Measurements from ENCODE around the gene MPI. TPM values are rescaled to one million over a fixed set of nuclear protein-coding genes. Genes with fewer than 3 reads are reported as not detected.

MPI gene
- total RNA-seq, result 57.3 and 64.3 TPM in 2 replicates

DNA sequence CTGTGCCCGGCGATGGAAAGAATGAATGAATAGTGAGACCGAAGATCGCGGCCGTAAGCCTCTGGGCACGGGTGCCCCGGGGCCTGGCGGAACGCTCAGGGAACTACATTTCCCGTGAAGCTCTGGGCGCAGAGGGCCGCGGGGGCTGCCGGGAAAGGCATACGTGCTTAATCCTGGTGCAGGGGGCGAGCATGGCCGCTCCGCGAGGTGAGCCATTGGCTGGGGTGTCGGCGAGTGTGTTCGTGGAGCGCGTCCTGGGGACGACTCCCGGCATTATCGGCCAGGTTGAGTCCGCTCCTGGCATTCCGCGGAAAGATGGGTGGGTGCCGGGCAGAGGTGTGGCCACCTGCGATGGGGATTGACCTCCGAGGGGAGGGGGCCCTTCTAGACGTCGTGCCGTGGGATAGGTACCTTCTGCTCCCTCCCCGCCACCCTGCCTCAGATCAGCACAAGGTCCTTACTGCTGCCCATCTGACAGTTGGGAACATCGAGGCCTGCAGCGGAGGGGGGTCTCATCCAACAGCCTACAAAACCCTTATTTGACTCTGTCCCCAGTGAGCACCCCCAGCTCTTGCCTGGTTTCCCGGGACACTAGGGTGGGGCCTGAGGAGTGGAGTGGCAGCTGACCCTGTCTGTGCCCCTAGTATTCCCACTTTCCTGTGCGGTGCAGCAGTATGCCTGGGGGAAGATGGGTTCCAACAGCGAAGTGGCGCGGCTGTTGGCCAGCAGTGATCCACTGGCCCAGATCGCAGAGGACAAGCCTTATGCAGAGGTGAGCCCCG is at the start of gene MPI:
MPI (plus strand) TSS at position 160 of the 782 bp plus-strand sequence; CDS start at position 192, 32 bp downstream.
- DNase-seq (ENCODE audit: low read depth, low spot score), result no peak

DNA sequence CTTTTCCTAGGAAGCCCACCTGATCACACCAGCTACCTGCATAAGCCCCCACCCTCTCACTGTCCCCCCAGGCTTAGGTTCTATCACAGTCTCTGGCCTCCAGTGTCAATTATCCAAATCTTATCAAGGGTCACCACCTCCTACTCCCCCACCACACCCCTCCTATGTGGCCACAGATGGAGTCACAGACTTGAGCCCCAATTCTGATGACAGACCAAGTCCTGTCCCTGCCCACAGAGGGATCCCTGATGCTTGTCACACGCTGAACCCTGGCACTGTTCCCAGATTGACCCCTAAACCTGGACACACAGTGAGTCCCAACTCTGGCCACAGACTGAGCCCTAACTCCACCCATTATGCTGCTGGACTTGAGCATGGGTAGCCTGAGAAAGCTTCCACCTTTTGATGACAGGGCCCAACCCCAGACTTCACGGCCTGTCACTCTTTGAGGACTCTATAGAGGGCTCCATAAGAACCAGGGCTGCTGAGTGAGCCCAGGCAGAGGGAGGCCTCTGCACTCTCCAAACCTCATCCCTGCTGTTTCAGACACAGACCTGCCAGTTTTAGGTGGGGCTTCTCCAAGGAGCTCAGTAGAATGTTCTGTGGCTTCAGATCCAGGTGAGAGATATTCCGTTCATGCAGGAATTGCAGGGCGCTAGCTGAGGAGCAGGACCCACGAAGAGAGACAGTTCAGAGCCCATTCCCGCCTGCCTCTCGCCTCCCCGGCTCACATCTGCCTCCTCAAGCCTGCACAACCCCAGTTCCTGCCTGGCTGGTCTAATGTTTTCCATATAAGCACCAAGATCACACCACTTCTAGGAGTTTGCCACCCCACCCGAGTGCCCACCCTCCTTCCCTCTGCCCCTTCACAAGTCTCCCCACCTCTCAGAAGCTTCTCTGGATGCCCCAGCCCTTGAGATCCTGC is 48.7 kb upstream of the MPI start:
- DNase-seq (ENCODE audit: low read depth, low spot score), result no peak

DNA sequence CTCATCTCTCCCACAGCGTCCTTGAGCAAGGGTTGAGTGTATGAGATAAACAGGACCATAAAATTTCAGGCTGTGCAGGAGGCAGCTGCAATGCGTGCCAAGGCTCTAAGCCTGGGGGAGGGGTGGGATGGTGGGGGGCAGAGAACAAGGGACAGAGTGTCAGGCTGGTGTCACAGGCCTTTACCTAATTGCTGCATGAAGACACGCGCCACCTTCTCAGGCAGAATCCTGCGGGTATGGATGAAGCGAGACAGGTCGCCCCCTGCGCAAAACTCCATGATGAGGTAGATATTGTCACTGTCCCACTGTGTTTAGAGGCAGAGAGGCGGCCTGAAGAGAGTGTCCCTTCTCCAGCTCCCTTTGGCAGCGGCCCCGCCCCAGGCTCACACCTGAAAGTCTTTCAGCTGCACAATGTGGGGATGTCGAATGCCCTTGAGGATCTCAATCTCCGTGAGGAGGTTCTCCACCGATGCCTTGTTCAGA is 47.9 kb upstream of the MPI start:
- no peak for DNase-seq (ENCODE audit: low read depth, low spot score)

DNA sequence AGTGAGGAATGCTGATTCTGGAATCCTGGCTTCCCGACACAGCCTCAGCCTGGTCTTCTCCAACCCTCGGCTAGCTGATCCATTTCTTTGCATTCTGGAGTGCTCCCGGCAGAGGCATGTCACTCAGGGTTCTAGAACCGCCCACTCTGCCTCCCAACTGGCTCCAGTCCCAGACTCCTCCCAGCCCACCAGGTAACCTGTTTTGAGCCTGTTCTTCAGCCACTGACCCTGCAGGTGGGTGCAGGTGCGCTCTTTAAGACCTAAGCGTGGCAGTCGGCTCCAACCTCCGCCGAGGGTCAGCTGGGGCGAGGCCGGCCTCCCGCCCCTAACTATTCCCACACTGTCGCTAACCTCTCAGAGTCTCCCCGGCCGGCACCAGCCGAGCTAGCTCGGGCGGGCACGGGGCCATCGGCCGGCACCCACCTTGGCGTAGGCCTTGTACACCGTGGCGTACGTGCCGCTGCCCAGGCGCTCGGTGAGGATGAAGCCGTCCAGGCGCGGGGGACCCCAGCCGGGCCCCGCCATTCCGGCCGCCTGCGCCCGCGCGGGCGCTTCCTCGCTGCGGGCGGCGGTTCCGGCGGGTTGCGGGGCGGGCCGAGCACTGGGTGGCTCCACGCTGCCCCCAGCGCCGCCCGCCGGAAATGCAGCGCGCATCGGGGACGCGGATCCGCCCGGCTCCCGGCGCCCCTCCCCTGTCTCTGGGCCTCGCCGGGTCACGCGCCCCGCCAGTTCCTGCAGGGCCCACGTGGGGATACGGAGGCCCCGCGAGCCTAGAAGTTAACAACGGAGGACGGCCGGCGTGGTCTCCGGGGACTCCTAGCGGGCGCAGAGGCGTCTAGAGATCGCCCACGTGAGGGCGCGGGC is 47.0 kb upstream of the MPI start, which contains the start of gene ULK3:
ULK3 (minus strand) TSS at position 576 of the 864 bp plus-strand sequence; CDS start at position 525, 51 bp downstream.
- DNase-seq (ENCODE audit: low read depth, low spot score), result peak; percentile 39

DNA sequence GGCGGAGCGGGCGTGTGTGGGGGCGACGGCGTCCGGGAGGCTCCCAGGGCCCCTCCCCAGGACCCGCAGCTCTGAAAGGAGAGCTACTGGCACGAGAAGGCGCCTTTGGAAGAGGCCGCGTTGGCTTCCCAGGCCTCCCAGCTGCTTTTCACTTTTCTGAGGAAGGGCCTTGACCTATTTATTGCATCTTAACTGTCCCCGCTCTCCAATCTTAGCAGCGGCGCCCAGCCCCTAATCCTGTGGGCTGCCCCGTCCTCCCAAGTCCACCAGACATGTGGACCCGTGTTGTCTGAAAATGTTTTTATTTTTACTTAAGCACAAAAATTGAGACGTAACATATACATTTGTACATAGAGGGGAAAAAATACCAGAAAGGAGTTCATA is 46.4 kb upstream of the MPI start:
- no peak for DNase-seq (ENCODE audit: low read depth, low spot score)

GRCh38 chr15:74843891-74844299 is 45.9 kb upstream of the MPI start:
- DNase-seq (ENCODE audit: low read depth, low spot score), result no peak

DNA sequence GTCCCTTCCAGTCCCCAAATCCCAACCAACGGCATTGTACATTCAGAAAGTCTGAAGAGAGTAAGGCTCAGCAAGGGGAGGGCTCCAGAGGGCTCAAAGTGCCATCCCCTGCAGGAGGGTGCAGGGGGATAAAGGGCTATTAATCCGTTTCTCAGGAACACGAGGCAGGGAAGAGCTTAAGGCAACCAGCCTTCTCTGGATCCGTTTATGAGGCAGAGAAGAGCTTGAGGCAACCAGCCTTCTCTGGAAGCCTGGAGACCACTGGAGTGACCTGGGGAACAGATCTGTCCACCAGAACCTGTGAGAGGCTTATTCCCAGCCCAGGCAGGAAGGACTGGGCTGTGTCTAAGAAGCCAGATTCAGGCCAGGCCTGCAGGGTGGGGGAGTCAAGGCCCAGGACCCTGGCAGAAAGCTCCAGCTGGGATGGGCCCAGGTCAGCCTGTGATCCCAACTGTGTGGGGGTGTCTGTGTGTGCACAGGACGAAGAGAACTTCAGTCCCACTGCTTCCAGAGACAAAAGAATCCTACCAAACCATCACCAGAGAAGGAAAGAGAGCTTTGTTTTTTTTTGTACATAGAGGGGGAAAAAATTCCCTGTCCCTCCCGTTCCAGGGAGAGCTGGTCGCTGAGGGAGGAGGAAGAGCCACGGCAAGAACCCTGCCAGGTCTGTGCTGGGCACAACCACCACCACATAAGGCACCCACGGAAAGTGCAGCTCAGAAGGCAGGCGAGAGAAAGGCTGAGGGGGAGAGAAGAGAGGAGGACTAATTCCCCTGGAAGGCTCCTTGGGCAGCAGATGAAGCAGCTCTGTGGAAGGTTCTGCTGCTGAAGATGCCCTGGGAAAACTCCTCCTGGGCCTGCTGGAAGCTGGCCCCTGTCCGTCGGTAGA is 45.3 kb upstream of the MPI start:
- no peak for DNase-seq (ENCODE audit: low read depth, low spot score)

DNA sequence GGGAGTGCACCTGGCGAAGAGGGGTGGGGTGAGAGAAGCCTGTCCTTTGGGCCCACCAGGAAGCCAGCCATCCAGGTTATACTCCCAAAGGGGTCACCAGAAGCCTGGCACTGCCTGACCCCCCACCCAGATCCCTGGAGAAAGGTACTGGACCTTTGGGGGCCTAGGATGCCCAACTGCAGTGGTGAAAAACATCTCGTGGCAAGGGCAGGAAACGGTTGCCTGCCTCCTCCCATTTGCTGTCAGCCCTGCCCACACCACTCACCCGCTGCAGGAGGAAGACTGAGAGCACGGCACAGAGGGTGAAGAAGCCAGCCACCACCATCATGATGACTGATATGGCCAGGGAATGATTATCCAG is 44.7 kb upstream of the MPI start:
- no peak for DNase-seq (ENCODE audit: low read depth, low spot score)

GRCh38 chr15:74845581-74845980 is 44.3 kb upstream of the MPI start:
- no peak for DNase-seq (ENCODE audit: low read depth, low spot score)

- DNase-seq (ENCODE audit: low read depth, low spot score), result no peak
Observed at GRCh38 chr15:74847432-74847831, 42.4 kb upstream of the MPI start.

GRCh38 chr15:74850393-74850792 is 39.4 kb upstream of the MPI start:
- DNase-seq (ENCODE audit: low read depth, low spot score), result no peak

DNA sequence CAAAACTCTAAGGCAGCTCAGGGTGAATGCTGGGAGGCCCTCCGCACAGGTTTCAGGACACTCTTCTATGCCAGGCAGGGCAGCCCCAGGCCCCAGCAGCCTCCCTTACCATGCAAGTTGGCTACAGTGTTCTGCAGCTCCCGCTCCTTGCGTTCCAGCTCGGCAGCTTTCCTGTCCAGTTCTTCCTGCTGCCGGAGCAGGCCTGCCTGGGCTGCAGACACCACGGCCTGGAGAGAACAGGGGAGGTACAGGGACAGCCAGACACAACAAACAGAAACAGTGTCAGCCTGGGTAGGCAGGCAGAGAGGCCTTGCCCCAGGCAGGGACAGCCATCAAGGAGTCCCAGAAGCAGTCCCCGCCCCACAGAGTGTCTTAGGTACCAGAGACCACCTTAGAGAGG is 37.9 kb upstream of the MPI start:
- DNase-seq (ENCODE audit: low read depth, low spot score), result no peak

DNA sequence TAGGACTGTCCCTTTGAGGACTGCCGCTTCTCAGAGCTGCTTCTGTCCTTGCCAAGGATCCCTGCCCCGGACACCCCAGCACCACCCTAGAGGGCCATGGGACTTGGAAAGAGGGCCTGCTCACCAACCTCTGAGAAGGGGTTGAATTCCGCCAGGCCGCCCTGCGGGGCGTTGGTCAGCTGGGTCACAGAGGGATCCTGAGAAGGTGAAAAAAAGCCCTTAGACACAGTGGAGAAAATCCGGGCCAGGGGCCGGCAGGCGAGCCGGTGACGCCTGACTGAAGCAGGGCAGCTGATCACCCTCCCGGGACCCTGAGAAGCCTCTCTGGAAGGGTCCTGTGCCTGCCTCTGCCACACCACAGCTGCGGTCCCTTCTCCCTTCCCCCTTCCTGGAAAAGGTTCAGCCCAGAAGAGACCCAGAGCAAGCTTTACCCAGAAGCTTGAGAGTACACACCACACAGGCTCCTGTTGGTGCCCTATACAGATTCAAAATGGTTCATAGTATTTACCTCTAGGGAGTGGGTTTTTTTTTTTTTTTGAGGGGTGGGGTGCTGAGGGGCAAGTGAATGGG is 35.3 kb upstream of the MPI start:
- no peak for DNase-seq (ENCODE audit: low read depth, low spot score)

DNA sequence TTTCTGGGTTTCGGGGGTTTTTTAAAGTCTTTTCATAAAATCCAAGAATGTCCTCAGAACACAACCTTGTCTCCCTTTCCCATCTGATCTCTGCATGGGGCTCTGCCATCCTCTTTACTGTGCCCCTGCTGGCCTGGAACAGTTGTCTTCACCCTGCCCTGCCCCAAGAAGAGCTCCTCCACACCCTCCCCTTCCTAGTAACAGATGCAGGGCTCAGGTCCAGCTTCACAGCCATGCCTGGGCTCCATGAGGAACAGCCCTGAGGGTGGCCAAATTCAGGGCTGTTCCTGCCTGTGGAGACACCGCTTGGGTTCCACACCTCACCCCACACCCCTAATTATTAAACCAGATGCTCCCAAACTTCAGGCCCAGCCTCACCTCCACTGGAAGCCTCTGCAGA is 34.0 kb upstream of the MPI start:
- no peak for DNase-seq (ENCODE audit: low read depth, low spot score)

DNA sequence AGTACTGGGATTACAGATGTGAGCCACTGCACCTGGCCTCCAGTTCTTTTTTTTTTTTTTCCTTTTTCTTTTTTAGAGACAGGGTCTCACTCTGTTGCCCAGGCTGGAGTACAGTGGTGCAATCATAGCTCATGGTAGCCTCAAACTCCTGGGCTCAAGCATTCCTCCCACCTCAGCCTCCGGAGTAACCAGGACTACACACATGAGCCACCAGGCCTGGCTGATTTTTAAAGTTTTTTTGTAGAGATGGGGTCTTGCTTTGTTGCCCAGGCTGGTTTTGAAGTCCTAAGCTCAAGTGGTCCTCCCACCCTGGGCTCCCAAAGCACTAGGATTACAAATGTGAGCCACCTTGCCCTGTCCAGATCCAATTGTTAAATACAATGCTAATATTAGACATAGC is 33.3 kb upstream of the MPI start:
- no peak for DNase-seq (ENCODE audit: low read depth, low spot score)

- no peak for DNase-seq (ENCODE audit: low read depth, low spot score)
Observed at GRCh38 chr15:74857082-74857655, 32.7 kb upstream of the MPI start.

DNA sequence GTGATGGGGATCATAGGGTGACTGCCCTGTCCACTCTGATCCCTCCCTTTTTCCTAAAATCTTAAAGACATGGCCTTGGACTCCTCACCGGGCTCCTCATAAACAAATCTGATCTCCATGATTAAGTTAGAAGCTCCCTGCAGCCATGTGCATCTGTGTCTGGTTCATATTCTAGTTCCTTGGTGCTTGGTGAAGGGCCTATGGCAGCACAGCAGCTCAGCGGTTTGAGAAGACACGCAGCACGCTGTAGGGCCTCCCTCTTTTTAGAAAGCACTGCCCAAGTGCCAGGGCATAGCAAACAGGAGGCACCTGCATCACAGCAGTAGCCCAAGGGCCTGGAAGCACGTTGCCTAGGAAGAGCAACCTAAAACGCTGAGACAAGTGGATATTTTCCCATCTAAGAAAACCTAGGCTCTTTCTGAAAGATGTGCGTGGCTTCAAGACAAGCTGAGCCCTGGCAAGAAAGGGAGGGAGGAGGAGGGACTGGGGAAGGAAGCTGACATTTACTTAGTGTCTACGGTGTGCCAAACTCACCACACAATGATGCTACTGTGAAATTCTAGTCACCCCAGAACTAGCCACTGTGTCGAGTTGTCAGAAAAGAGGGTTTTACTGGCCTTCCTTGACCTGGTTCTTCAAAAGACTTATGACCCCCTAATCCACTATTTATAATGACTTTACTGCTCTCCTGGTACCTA is 32.0 kb upstream of the MPI start:
- DNase-seq (ENCODE audit: low read depth, low spot score), result no peak

DNA sequence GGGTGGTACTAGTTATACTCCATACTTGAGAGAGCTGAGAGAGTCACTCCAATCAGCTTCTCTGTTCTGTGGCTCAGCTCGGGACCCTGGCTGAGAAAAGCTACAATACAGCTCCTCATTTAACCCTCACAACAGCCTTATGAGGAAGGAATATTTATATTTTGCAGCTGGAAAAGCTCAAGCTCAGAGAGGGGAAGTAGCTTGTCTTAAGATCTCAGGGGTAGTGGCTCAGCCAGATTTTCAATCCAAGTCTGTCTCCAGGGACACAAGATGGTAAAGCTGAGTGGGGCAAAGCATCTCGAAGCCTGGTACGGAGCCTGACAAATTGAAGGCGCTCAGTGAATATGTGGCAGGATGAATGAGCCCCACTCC is 31.5 kb upstream of the MPI start:
- no peak for DNase-seq (ENCODE audit: low read depth, low spot score)
